NAMALWA (cell line): Measurements from ENCODE around the gene KRTAP9-9.
"Not testable (repeated sequence)": the region's sequence is repeated elsewhere in the genome, so short reads cannot be mapped to it uniquely, and the experiment has no call there.

Experiments
- DNase-seq: peaks from one replicate; pipeline ENCODE4 v3.0.0-alpha.2; 2015; ENCODE audit warnings: low spot score

KRTAP9-9 gene

GRCh38 chr17:41255381-41256290 is at the start of gene KRTAP9-9:
Gene KRTAP9-9, plus strand, starts transcription at chr17:41255384.
- not testable (repeated sequence) for DNase-seq

- peak; percentile 26 for DNase-seq
Observed at GRCh38 chr17:41211845-41212466, 43.2 kb upstream of the KRTAP9-9 start.

GRCh38 chr17:41212524-41213169 is 42.5 kb upstream of the KRTAP9-9 start:
- no peak for DNase-seq

GRCh38 chr17:41215681-41216080 is 39.5 kb upstream of the KRTAP9-9 start:
- no peak for DNase-seq

GRCh38 chr17:41223821-41224220 is 31.4 kb upstream of the KRTAP9-9 start:
- no peak for DNase-seq

GRCh38 chr17:41226051-41226450 is 29.1 kb upstream of the KRTAP9-9 start:
- no peak for DNase-seq

- not testable (repeated sequence) for DNase-seq
Observed at GRCh38 chr17:41226598-41227095, 28.5 kb upstream of the KRTAP9-9 start, which contains the start of gene KRTAP9-2. Gene KRTAP9-2, plus strand, starts transcription at chr17:41226648. Its CDS starts 7 bp downstream, at chr17:41226655.

GRCh38 chr17:41230094-41230493 is 25.1 kb upstream of the KRTAP9-9 start:
- no peak for DNase-seq

GRCh38 chr17:41231731-41232130 is 23.5 kb upstream of the KRTAP9-9 start:
- no peak for DNase-seq

- DNase-seq = not testable (repeated sequence)
Observed at GRCh38 chr17:41232399-41233105, 22.6 kb upstream of the KRTAP9-9 start, which contains the start of gene KRTAP9-3. Gene KRTAP9-3, plus strand, starts transcription at chr17:41232449. Its CDS starts 53 bp downstream, at chr17:41232502.

- not testable (repeated sequence) for DNase-seq
Observed at GRCh38 chr17:41237116-41237515, 18.1 kb upstream of the KRTAP9-9 start.

- not testable (repeated sequence) for DNase-seq
Observed at GRCh38 chr17:41237949-41238437, 17.2 kb upstream of the KRTAP9-9 start, which contains the start of gene KRTAP9-8. Gene KRTAP9-8, plus strand, starts transcription at chr17:41237999. Its CDS starts 53 bp downstream, at chr17:41238052.

GRCh38 chr17:41246995-41247787 is 8.0 kb upstream of the KRTAP9-9 start:
- not testable (repeated sequence) for DNase-seq

- DNase-seq = not testable (repeated sequence)
Observed at GRCh38 chr17:41249637-41250240, 5.4 kb upstream of the KRTAP9-9 start, which contains the start of gene KRTAP9-4. Gene KRTAP9-4, plus strand, starts transcription at chr17:41249687. Its CDS starts 34 bp downstream, at chr17:41249721.

- no peak for DNase-seq
Observed at GRCh38 chr17:41251261-41251660, 3.9 kb upstream of the KRTAP9-9 start.

GRCh38 chr17:41254861-41255260 is 323 bp upstream of the KRTAP9-9 start:
- DNase-seq = no peak

- no peak for DNase-seq
Observed at GRCh38 chr17:41256291-41256685, 1.1 kb downstream of the KRTAP9-9 start.

- DNase-seq = no peak
Observed at GRCh38 chr17:41258406-41258805, 3.2 kb downstream of the KRTAP9-9 start.

GRCh38 chr17:41263212-41263611 is 8.0 kb downstream of the KRTAP9-9 start:
- DNase-seq = no peak

GRCh38 chr17:41264599-41264998 is 9.4 kb downstream of the KRTAP9-9 start:
- DNase-seq = no peak
